Vagina (tissue), 2 donors: ENCODE measurements around the gene TDP2. TPM values are rescaled to one million over a fixed set of nuclear protein-coding genes. Genes with fewer than 3 reads are reported as not detected.
"Not testable (repeated sequence)": the region's sequence is repeated elsewhere in the genome, so short reads cannot be mapped to it uniquely, and the experiment has no call there.

Experiments used
- DNase-seq, 2 donors: peaks; one replicate each; pipeline ENCODE4 v3.0.0-alpha.2; 2017; ENCODE audit errors: extremely low spot score in 2 of 2
- H3K27ac ChIP-seq: fragments of 200-600 bp; sonication (generic); one replicate; pipeline ENCODE4 v1.5.1; 2019
- H3K27me3 ChIP-seq: fragments of 200-600 bp; sonication (generic); one replicate; pipeline ENCODE4 v1.5.1; 2019
- H3K36me3 ChIP-seq, 2 donors: fragments of 200-600 bp; sonication (generic); one replicate each; pipeline ENCODE4 v1.5.1; 2017 to 2019
- H3K4me1 ChIP-seq: fragments of 200-600 bp; sonication (generic); one replicate; pipeline ENCODE4 v1.5.1; 2019
- H3K4me3 ChIP-seq, 2 donors: fragments of 200-600 bp; sonication (generic); 1 replicate in 1 of 2; 2 replicates in 1 of 2; pipeline ENCODE4 v1.5.1; 2016 to 2019
- H3K9me3 ChIP-seq: fragments of 200-600 bp; sonication (generic); one replicate; pipeline ENCODE4 v1.5.1; 2019
- CTCF ChIP-seq, 3 experiments: fragments of 450-650 bp in 2 of 3; fragments of 200-600 bp in 1 of 3; sonication (generic) in 1 of 3; IDR thresholded peaks; one replicate each; pipeline ENCODE4 v1.5.1; 2017 to 2019; ENCODE audit warnings: antibody characterized with exemption in 3 of 3, mild to moderate bottlenecking in 2 of 3, moderate library complexity in 2 of 3
- POLR2A ChIP-seq, 2 donors: fragments of 450-650 bp; IDR thresholded peaks; one replicate each; pipeline ENCODE4 v1.6.1; 2017; ENCODE audit warnings: antibody characterized with exemption in 2 of 2, mild to moderate bottlenecking in 2 of 2, moderate library complexity in 2 of 2
- POLR2AphosphoS5 ChIP-seq, 2 donors: sonication (generic); formaldehyde crosslinking; IDR thresholded peaks; one replicate each; pipeline ENCODE4 v1.9.0; 2017; ENCODE audit warnings: antibody characterized with exemption in 2 of 2, mild to moderate bottlenecking in 2 of 2, low read depth in 1 of 2; ENCODE audit not compliant: insufficient read depth in 1 of 2
- intact Hi-C: fragments of 100-400 bp; cut with DNase I; formaldehyde crosslinking; loops from one replicate; pipeline ENCODE4 v1.15.1; 2023
- total RNA-seq: library from RNA; depleted of rRNA; stranded (reverse); fragments of >200 nt; gene quantifications from one replicate; pipeline ENCODE4 v1.2.3, GENCODE V29; 2016

TDP2 gene
- total RNA-seq, 1 donor from 2014 or later = 28.7 TPM

- Histone ChIP-seq H3K36me3 (no peaks in the 10 kb centered on the region), H3K4me1 (peaks cover 32% of the 10 kb centered on the region), H3K4me3 (no peak overlapping the region), H3K9me3 (no peaks in the 10 kb centered on the region), H3K27me3 (no peaks in the 10 kb centered on the region), H3K27ac (no peak overlapping the region)
- DNase-seq = no peak
- TF ChIP-seq POLR2AphosphoS5 (IDR thresholded peaks at IDR 0.05; ENCODE audit: insufficient read depth in 1 of 2, low read depth in 1 of 2) = no peak
- intact Hi-C loops = no loop called here
These were observed 2.3 kb upstream of the TDP2 start for GRCh38 chr6:24668997-24669361.

GRCh38 chr6:24668066-24668996 lies 1.6 kb upstream of the TDP2 start:
- H3K36me3 ChIP-seq, H3K9me3 ChIP-seq, DNase-seq, H3K27me3 ChIP-seq, H3K27ac ChIP-seq, intact Hi-C loops: not testable (repeated sequence)
- Histone ChIP-seq H3K4me1 (peaks cover 37% of the 10 kb centered on the region), H3K4me3 (peak overlapping the region; percentile 75 to 90)

GRCh38 chr6:24667378-24667803 lies 692 bp upstream of the TDP2 start:
- no peak for DNase-seq

GRCh38 chr6:24666097-24666640 lies 530 bp downstream of the TDP2 start:
- peaks cover 0 to 6% of the 10 kb centered on the region in 2 donors for H3K36me3 ChIP-seq
- no peaks in the 10 kb centered on the region for H3K27me3 ChIP-seq
- peak overlapping the region; percentile 75 to 90 for H3K4me3 ChIP-seq
- H3K27ac ChIP-seq = peak overlapping the region; percentile 91
- no peaks in the 10 kb centered on the region for H3K9me3 ChIP-seq
- peaks cover 43% of the 10 kb centered on the region for H3K4me1 ChIP-seq
- intact Hi-C loops = loop anchor here (2.0 kb wide), 1 partner anchor 55 kb away; no protein-coding TSS in a partner anchor
- TF ChIP-seq POLR2A (IDR thresholded peaks at IDR 0.05) (no peak), POLR2AphosphoS5 (IDR thresholded peaks at IDR 0.05; ENCODE audit: insufficient read depth in 1 of 2, low read depth in 1 of 2) (no peak), CTCF (IDR thresholded peaks at IDR 0.05) (no peak)
- no peak for DNase-seq

More at GRCh38 chr6:24667378-24667803, 692 bp upstream of the TDP2 start:
- peaks cover 0 to 6% of the 10 kb centered on the region in 2 donors for H3K36me3 ChIP-seq
- no peaks in the 10 kb centered on the region for H3K27me3 ChIP-seq
- TF ChIP-seq POLR2AphosphoS5 (IDR thresholded peaks at IDR 0.05; ENCODE audit: insufficient read depth in 1 of 2, low read depth in 1 of 2) (no peak), POLR2A (IDR thresholded peaks at IDR 0.05) (no peak), CTCF (IDR thresholded peaks at IDR 0.05) (no peak)
- no peaks in the 10 kb centered on the region for H3K9me3 ChIP-seq
- H3K27ac ChIP-seq = peak overlapping the region; percentile 91
- H3K4me3 ChIP-seq = peak overlapping the region; percentile 75 to 90
- intact Hi-C loops = loop anchor here (2.0 kb wide), 1 partner anchor 53 kb away; no protein-coding TSS in a partner anchor
- peaks cover 39% of the 10 kb centered on the region for H3K4me1 ChIP-seq

GRCh38 chr6:24664046-24664987 lies 2.4 kb downstream of the TDP2 start:
- peaks cover 0 to 6% of the 10 kb centered on the region in 2 donors for H3K36me3 ChIP-seq
- intact Hi-C loops = no loop called here
- H3K4me3 ChIP-seq = no peak overlapping the region
- DNase-seq = no peak
- no peaks in the 10 kb centered on the region for H3K27me3 ChIP-seq
- peaks cover 52% of the 10 kb centered on the region for H3K4me1 ChIP-seq
- no peak overlapping the region for H3K27ac ChIP-seq
- TF ChIP-seq POLR2A (IDR thresholded peaks at IDR 0.05) (no peak), POLR2AphosphoS5 (IDR thresholded peaks at IDR 0.05; ENCODE audit: insufficient read depth in 1 of 2, low read depth in 1 of 2) (no peak), CTCF (IDR thresholded peaks at IDR 0.05) (no peak)
- no peaks in the 10 kb centered on the region for H3K9me3 ChIP-seq
